GM19438 (cell line): ENCODE measurements around the gene NRN1L.
A peak's percentile ranks its signal among the peaks of the same experiment; 100 is the strongest.
"Not testable (repeated sequence)": the region's sequence is repeated elsewhere in the genome, so short reads cannot be mapped to it uniquely, and the experiment has no call there.

Source experiments
- ATAC-seq: cut with Tn5 transposase; IDR thresholded peaks from one replicate; pipeline ENCODE4 v1.9.1; 2021; ENCODE audit warnings: low read depth; ENCODE audit not compliant: unreplicated experiment

NRN1L gene

DNA sequence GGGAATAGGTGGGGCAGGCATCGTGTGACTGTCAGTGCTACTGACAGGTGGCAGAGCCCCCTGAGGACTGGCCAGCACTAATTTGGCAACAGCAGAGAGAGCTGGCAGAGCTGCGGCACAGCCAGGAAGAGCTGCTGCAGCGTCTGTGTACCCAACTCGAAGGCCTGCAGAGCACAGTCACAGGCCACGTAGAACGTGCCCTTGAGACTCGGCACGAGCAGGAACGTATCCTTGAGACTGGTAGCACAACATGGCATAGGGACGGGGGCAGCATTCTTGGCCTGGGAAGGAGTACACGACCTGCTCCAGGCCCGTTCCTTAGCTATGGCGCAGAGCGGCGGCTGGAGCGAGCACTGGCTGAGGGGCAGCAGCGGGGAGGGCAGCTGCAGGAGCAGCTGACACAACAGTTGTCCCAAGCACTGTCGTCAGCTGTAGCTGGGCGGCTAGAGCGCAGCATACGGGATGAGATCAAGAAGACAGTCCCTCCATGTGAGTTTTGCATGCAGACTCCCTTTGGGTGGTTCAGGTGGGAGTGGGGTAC is 3.0 kb upstream of the NRN1L start:
- no peak for ATAC-seq

DNA sequence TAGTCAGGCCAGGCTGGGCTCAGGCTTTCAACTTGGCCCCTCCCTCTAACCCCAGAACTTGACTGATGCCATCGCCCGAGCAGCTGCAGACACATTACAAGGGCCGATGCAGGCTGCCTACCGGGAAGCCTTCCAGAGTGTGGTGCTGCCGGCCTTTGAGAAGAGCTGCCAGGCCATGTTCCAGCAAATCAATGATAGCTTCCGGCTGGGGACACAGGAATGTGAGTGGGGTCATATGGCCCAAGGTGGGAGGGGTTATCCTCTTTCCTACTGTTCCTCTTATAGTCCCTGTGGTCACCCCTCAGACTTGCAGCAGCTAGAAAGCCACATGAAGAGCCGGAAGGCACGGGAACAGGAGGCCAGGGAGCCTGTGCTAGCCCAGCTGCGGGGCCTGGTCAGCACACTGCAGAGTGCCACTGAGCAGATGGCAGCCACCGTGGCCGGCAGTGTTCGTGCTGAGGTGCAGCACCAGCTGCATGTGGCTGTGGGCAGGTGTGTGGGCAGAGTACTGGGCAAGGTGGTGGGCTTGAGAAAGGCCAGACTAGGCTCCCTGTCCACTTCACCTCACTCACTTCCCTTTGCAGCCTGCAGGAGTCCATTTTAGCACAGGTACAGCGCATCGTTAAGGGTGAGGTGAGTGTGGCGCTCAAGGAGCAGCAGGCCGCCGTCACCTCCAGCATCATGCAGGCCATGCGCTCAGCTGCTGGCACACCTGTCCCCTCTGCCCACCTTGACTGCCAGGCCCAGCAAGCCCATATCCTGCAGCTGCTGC is 2.1 kb upstream of the NRN1L start:
- ATAC-seq: no peak

DNA sequence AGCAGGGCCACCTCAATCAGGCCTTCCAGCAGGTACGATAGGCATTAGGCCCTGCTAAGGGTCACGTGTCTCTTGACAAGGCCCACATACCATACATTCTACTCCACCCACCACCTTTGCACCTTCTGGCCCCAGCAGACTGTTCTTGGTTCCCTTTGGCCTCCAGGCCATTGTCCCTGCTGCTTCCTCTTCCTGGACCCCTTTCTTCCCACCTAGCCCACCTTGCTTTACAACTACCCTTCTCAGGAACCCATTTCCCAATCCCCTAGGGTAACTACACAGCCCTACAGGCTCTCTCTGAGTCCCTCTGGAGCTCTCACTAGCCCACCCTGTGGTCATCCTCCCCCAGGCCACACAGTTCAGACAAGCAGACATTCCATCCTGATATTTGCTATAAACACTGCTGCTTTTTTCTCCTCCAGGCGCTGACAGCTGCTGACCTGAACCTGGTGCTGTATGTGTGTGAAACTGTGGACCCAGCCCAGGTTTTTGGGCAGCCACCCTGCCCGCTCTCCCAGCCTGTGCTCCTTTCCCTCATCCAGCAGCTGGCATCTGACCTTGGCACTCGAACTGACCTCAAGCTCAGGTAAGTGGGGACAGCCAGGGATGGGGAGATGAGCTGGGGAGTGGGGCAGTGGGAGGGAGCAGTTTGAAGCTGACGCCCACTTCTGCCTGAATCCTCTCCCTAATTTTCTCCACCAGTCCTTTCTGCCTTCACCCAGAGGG is 1.4 kb upstream of the NRN1L start:
- no peak for ATAC-seq

DNA sequence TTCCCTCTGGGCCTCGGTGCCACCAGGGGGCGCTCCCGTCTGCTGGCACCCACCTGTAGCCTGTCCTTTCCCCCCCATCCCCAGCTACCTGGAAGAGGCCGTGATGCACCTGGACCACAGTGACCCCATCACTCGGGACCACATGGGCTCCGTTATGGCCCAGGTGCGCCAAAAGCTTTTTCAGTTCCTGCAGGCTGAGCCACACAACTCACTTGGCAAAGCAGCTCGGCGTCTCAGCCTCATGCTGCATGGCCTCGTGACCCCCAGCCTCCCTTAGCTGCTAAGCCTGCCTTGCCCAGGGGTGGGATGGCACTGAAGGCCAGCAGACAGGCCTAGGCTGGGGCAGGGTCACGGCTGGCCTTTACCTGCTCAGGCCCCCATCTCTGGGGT is 818 bp upstream of the NRN1L start:
- no peak for ATAC-seq

DNA sequence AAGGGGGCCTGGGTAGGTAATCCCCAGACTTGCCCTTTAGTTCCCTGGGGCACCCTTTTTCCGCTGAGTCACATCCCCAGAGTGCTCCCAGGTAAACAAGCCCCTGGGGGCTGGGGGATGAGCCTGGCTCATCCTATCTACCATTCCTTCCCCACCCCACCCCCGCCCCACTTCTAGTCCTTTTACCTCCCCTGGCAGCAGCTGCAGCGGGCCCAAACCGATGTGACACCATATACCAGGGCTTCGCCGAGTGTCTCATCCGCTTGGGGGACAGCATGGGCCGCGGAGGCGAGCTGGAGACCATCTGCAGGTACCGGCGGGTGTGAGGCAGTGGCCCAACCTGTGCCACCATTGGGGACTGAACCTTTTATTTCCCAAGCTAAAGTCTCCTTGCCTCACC is 860 bp downstream of the NRN1L start:
- no peak for ATAC-seq

DNA sequence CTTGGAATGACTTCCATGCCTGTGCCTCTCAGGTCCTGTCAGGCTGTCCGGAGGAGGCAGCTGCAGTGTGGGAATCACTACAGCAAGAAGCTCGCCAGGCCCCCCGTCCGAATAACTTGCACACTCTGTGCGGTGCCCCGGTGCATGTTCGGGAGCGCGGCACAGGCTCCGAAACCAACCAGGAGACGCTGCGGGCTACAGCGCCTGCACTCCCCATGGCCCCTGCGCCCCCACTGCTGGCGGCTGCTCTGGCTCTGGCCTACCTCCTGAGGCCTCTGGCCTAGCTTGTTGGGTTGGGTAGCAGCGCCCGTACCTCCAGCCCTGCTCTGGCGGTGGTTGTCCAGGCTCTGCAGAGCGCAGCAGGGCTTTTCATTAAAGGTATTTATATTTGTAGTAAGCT is 1.3 kb downstream of the NRN1L start:
- no peak for ATAC-seq

DNA sequence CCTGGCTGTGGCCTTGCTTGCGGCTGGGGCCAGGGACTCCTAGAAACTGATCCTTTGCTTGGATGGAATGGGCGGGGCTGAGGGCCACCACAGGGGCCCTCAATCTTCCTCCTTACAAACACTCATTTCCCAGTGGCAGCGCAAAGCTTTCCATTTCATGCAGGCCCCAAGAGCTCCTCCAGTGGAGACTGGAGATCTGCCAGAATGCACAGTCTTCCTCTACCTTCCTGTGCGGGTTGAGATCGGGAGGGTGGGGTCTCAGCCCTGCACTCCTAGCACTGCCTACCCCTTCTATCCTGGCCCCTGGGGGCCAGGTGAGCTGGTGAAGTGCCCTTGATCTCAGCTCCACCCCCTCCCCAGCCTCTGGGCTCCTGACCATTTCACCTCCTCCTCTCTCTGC is 1.7 kb downstream of the NRN1L start:
- ATAC-seq: no peak

DNA sequence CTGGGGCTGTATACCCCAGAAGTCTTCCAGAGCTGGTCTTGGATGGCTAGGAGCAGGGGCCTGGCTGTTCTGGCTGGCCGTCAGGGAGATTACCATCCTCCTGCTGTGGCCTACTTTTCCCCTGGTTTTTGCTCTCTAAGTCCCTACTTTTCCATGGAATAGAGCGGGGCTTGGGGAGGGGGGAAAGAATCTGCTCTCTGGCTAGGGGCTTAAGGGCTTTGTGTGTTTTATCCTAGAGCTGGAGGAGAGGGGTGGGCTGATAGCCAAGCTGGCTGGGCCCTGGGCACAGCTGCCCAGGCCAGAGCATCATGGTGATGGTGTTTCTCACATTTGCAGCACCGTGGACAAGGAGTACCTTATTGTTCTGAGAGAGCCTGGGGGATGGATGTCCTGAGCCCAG is 3.6 kb downstream of the NRN1L start:
- ATAC-seq: no peak

DNA sequence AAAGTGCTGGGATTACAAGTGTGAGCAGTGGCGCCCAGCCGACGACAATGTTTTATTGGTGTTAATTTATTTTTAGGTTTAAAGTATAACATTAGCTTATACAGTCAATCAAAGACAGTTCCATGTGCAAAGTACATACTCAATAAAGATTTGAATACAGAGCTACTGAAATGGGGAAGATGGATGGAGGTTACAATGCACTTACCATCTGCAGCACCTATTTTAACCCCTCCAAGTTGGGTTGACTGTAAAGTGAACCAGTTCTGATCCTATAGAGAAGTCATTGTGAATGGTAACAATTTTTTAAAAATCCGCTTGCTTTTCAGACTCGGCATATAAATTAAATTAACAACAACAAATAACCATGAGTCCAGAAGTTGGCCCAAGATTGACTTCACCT is 7.7 kb downstream of the NRN1L start:
- no peak for ATAC-seq

DNA sequence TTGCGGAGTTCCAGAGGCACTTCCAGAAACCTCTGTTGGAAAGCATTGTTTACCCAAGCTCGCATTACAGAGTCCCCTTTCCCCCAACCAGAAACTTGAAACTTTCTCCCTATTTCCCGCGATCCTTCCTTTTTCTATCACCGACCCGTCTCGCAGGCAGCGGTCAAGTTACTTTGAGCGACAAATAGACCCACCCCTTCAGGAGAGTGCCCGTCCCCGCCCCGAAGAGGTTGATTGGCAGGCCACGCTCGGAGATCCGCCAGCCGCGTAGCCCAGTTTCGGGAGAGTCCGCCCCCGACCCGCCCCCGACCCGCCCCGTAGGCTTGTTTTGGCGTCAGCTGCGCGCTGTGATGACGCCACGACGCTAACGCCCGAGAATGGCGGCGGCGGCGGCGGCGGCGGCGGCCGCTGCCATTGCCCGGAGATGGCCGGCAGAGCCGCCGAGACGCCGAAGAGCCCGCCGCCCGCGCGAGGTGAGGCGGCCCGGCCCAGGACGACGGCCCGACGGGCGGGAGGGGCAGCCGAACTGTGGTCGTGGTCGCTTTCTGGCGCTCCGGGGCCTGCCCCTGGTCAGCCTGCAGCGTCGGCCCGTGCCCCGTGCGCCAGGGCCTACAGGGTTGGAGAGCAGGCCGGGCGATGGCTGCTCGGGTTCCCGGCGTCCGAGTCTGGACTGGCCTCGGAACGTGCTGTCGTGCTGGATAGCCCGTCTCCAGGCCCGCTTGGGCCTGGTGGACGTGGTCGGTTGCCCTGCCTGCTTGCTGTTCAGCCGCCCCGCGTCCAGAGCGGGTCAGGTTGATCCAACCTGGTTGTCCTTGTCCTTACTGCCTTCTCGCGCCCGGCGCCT is 8.4 kb downstream of the NRN1L start, which contains the start of gene PSKH1:
Gene PSKH1, plus strand, starts transcription at position 356 of the 844 bp plus-strand sequence. CDS start 15,496 bp downstream, outside the sequence.
- peak; percentile 92 for ATAC-seq

DNA sequence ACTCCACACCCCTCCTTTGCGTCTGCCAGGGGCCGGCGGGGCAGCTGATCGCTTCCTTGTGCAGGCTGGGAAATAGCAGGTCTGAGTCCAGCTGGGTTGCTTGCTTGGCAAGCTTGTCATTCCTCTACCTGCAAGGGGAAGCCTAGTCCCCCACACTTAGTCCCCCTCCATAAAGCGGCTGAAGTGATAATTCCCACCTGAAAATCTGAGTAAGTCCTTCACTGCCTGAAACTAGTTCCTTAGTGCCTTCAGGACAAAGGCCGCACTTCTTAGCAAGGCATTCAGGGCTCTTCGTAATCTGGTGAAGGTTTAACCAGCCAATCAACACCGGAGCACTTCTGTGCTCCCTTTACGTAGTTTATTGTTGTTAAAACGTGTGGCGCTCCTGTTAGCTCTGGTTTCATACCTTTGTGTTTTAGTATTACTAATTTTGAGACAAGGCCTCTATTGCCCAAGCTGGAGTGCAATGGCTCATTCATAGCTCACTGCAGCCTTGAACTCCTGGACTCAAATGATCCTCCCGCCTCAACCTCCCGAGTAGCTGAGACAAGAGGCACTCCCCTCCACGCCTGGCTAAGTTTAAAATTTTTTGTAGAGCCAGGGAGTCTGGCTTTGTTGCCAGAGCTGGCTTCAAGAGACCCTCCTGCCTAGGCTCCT is 9.2 kb downstream of the NRN1L start:
- ATAC-seq: peak; percentile 8

DNA sequence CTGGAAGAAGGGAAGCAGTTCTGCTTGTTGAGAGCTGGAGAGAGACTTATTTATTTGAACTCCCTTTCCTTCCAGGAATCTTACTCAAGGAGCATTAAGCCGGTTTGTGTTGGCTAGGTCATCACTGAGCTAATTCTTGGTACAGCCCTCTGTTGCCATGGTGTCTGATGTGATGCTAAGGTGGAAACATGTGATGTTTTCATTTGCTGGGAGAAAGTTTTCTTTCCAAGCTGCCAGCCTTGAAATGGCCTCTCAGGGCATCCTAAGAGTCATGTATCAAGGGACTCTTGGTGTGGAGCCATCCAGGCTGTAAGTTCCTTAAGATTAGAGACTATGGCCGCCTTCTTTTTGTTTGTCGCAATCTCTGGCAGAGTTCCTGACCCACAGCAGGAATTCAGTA is 12.5 kb downstream of the NRN1L start:
- ATAC-seq: no peak

DNA sequence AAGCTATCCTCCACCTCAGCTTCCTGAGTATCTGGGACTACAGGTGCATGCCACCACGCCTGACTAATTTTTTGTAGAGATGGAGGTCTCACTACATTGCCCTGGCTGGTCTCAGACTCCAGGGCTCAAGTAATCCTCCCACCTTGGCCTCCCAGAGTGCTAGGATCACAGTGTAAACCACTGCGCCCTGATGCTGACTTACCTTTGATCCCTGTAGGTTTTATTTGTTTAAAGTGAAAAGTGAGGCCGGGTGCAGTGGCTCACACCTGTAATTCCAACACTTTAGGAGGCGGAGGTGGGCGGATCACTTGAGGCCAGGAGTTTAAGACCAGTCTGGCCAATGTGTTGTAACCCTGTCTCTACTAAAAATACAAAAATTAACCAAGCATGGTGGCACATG is 17.0 kb downstream of the NRN1L start:
- ATAC-seq: no peak

DNA sequence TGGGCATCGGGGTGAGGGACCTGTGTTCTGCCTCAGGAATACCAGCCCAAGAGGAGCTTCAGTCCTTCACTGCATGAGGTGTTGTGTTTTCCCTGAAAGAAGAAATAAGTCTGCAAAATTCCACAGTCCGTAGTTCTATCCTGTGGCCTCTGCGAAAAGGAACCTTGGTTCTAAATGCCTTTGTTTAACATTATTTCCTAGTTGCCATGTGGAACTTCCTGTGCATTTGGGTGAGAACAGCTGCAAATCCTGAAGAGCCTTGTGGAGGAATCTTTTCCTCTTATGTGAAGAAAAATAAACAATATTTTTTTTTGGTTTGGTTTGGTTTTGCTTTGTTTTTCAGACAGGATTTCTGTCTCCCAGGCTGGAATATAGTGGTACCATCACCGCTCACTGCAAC is 18.1 kb downstream of the NRN1L start:
- no peak for ATAC-seq

DNA sequence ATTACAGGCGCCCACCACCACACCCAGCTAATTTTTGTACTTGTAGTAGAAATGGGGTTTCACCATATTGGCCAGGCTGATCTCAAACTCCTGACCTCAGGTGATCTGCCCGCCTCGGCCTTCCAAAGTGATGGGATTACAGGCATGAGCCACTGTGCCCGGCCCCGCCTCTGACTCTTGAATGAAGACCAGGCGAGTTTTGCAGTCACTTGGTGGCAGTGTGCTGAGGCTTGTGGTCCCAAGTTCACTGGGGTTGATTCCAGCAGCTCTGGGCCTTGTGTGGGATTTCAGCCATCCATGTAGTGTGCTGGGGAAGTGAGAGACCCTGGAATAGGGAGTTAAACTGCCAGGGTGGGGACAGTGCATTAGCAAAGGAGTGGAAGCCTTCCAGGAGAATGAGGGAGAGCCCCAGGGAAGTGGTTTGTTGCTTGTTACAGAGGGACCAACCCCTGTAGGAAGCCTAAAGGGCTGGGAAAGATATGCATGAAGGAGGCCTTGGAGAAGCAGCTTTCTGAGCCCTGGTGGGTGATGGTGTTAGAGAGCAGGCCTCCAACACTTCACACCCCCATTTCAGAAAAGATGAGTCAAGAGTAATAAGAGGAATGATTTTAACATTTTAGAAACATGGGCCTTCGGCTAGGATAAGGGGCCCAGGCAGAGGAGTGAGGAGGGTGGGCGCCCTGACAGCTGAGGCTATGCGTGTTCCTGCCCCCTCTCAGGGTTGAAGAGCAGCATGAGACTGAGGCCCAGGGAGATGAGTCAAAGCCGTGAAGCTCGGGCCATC is 22.9 kb downstream of the NRN1L start:
- no peak for ATAC-seq

DNA sequence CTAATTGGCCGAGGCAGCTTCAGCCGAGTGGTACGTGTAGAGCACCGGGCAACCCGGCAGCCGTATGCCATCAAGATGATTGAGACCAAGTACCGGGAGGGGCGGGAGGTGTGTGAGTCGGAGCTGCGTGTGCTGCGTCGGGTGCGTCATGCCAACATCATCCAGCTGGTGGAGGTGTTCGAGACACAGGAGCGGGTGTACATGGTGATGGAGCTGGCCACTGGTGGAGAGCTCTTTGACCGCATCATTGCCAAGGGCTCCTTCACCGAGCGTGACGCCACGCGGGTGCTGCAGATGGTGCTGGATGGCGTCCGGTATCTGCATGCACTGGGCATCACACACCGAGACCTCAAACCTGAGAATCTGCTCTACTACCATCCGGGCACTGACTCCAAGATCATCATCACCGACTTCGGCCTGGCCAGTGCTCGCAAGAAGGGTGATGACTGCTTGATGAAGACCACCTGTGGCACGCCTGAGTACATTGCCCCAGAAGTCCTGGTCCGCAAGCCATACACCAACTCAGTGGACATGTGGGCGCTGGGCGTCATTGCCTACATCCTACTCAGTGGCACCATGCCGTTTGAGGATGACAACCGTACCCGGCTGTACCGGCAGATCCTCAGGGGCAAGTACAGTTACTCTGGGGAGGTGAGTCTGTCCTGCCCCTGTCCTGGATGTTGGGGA is 24.5 kb downstream of the NRN1L start:
- ATAC-seq: no peak

DNA sequence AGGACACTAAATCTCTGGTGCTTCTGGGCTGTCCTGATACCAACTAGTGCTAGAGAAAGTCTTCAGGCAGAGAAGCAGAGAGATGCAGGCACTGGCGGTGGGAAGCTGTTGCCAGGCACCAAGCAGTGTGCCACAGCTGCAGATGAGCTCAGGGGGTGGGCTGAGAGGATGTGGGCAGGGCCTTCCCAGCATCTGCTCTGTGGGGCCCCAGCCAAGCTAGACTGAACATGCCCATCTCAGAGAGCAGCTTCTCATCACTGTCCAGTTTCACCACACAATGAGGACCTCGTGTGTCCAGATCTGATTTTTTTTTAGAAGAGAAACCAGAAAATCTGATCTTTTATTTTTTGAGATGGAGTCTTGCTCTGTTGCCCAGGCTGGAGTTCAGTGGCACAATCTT is 25.5 kb downstream of the NRN1L start:
- ATAC-seq: no peak

DNA sequence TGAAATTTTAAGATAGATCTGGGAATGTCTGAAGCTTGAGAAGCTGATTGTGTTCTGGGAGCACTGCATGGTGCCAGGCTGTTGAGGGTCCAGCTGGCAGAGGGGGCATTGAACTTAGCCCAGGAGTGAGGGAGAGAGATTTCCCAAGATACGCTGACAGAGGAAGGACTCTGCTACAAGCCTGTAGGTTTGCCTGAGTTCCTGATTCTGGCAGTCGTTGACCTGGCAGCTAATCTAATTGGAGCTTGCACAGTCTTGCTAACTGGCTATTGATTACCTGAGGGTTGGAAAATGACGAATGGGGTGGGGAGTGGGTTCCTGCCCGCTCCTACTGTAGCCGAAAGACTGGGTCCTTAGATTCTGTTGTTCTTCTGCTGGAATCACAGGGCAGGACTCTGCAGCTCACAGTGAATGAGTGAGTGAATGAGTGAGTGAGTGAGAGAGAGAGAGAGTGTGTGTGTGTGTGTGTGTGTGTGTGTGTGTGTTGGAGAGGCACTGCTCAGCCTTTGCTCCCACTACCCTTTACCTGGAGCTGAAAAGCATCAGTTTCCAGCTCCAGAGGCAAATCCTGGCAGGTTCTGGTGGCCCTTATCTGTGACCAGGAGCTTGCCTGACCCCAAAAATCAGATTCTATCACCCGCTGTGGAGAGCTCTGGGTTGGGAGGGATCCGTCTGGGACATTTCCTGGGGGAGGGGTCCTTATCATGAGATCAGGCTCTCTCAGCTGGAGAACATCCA is 30.2 kb downstream of the NRN1L start:
- no peak for ATAC-seq

DNA sequence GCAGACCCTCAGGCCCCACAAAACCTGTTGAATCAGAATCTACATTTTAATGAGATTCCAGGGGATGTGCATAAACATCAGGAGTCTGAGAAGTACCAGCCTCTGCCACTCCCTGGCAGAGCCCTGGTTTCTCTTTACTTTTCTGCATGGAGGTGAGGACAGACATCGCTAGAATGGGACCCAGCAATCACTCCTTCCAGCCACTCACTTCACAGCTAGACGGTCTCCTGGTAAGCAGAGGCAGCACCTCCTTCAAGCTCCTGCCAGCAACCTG is 30.7 kb downstream of the NRN1L start:
- not testable (repeated sequence) for ATAC-seq
